Stimulated activated naive CD8-positive, alpha-beta T cell treated with anti-CD3 and anti-CD28 coated beads, Interleukin-15, Interleukin-2, amounts not matched to agents 100 U/mL and 50 U/mL, for 24 hours (primary cell): ENCODE results near the gene SLC26A9.

Experiments
- ATAC-seq: fragments of 150-1000 bp; cut with Tn5 transposase; one replicate; pipeline ENCODE4 v1.10.0; 2021
- DNase-seq: peaks from one replicate; pipeline ENCODE4 v3.0.0; 2021

Gene SLC26A9

GRCh38 chr1:205948886-205949285 is 5.6 kb upstream of the SLC26A9 start:
- ATAC-seq (no peak), DNase-seq (no peak)

- ATAC-seq (no peak), DNase-seq (no peak)
Observed at GRCh38 chr1:205948039-205948438, 4.8 kb upstream of the SLC26A9 start.

- ATAC-seq: no peak
- no peak for DNase-seq
Observed at GRCh38 chr1:205947024-205947423, 3.8 kb upstream of the SLC26A9 start.

GRCh38 chr1:205945069-205945468 is 1.8 kb upstream of the SLC26A9 start:
- DNase-seq (no peak), ATAC-seq (no peak)

- ATAC-seq: no peak
Observed at GRCh38 chr1:205944525-205944924, 1.3 kb upstream of the SLC26A9 start.

GRCh38 chr1:205942631-205943159 is 561 bp downstream of the SLC26A9 start:
- no peak for DNase-seq
- no peak for ATAC-seq

More at GRCh38 chr1:205944525-205944924, 1.3 kb upstream of the SLC26A9 start:
- DNase-seq: no peak

GRCh38 chr1:205940710-205941109 is 2.5 kb downstream of the SLC26A9 start:
- no peak for ATAC-seq
- DNase-seq: no peak

- DNase-seq (peak; percentile 16), ATAC-seq (no peak)
Observed at GRCh38 chr1:205939690-205940330, 3.4 kb downstream of the SLC26A9 start.

GRCh38 chr1:205938682-205939081 is 4.6 kb downstream of the SLC26A9 start:
- DNase-seq: no peak
- no peak for ATAC-seq

- no peak for ATAC-seq
Observed at GRCh38 chr1:205936846-205937586, 6.2 kb downstream of the SLC26A9 start.

GRCh38 chr1:205936311-205936710 is 6.9 kb downstream of the SLC26A9 start:
- DNase-seq (no peak), ATAC-seq (no peak)

More at GRCh38 chr1:205936846-205937586, 6.2 kb downstream of the SLC26A9 start:
- DNase-seq: no peak

GRCh38 chr1:205935869-205936268 is 7.4 kb downstream of the SLC26A9 start:
- DNase-seq (no peak), ATAC-seq (no peak)

- ATAC-seq (no peak), DNase-seq (no peak)
Observed at GRCh38 chr1:205934788-205935187, 8.5 kb downstream of the SLC26A9 start.

- DNase-seq (no peak), ATAC-seq (no peak)
Observed at GRCh38 chr1:205933671-205934618, 9.3 kb downstream of the SLC26A9 start.

- ATAC-seq (no peak), DNase-seq (no peak)
Observed at GRCh38 chr1:205932776-205933175, 10.5 kb downstream of the SLC26A9 start.

GRCh38 chr1:205930799-205931281 is 12.4 kb downstream of the SLC26A9 start:
- no peak for DNase-seq
- ATAC-seq: no peak

GRCh38 chr1:205930195-205930577 is 13.1 kb downstream of the SLC26A9 start:
- no peak for DNase-seq
- ATAC-seq: no peak

GRCh38 chr1:205929496-205930194 is 13.6 kb downstream of the SLC26A9 start:
- ATAC-seq: no peak
- no peak for DNase-seq

- ATAC-seq (no peak), DNase-seq (no peak)
Observed at GRCh38 chr1:205928317-205928716, 14.9 kb downstream of the SLC26A9 start.

GRCh38 chr1:205927676-205928075 is 15.6 kb downstream of the SLC26A9 start:
- DNase-seq (no peak), ATAC-seq (no peak)

- ATAC-seq (no peak), DNase-seq (no peak)
Observed at GRCh38 chr1:205927247-205927646, 16.0 kb downstream of the SLC26A9 start.

GRCh38 chr1:205926636-205927035 is 16.6 kb downstream of the SLC26A9 start:
- no peak for DNase-seq
- ATAC-seq: no peak
